Measurements from ENCODE around the gene MCCC2.

- TF ChIP-seq CTCF (conservative IDR thresholded peaks at IDR 0.05 in 1 of 2, IDR thresholded peaks at IDR 0.05 in 1 of 2; ENCODE audit: extremely low read depth in 1 of 2, insufficient read depth in 1 of 2, low read depth in 1 of 2, low read length in 2 of 2) (no peak), EZH2 (IDR thresholded peaks at IDR 0.05; ENCODE audit: borderline replicate concordance, low read length) (no peak)
These were observed 90.8 kb downstream of the MCCC2 start for GRCh38 chr5:71677977-71678376.

Measured in mammary epithelial cell (primary cell).